Hepatocyte (in vitro differentiated cells): ENCODE results near the gene NDUFS1. TPM values are rescaled to one million over a fixed set of nuclear protein-coding genes. Genes with fewer than 3 reads are reported as not detected.
"Not testable (repeated sequence)": the region's sequence is repeated elsewhere in the genome, so short reads cannot be mapped to it uniquely, and the experiment has no call there.

Experiments
- DNase-seq: peaks from one replicate; pipeline ENCODE4 v3.0.0-alpha.2; 2016; ENCODE audit warnings: low spot score
- H2AFZ ChIP-seq: fragments of 200-600 bp; sonication (generic); 2 replicates; pipeline ENCODE4 v1.6.0; 2016; ENCODE audit warnings: antibody characterized with exemption, mild to moderate bottlenecking
- H3K27ac ChIP-seq: fragments of 200-600 bp; sonication (generic); 2 replicates; pipeline ENCODE4 v1.5.1; 2016; ENCODE audit warnings: mild to moderate bottlenecking
- H3K27me3 ChIP-seq: fragments of 200-600 bp; sonication (generic); 2 replicates; pipeline ENCODE4 v1.6.1; 2016
- H3K36me3 ChIP-seq: fragments of 200-600 bp; sonication (generic); replicated peaks from 2 replicates; pipeline ENCODE4 v1.5.1; 2016; ENCODE audit warnings: low read depth; ENCODE audit not compliant: insufficient read depth
- H3K4me1 ChIP-seq: fragments of 200-600 bp; sonication (generic); 2 replicates; pipeline ENCODE4 v1.5.1; 2016; ENCODE audit warnings: mild to moderate bottlenecking, moderate library complexity; ENCODE audit not compliant: insufficient read depth
- H3K4me2 ChIP-seq: fragments of 200-600 bp; sonication (generic); 2 replicates; pipeline ENCODE4 v1.6.0; 2016
- H3K4me3 ChIP-seq: fragments of 200-600 bp; sonication (generic); 2 replicates; pipeline ENCODE4 v1.5.1; 2016; ENCODE audit warnings: mild to moderate bottlenecking
- H3K79me2 ChIP-seq: fragments of 200-600 bp; sonication (generic); 2 replicates; pipeline ENCODE4 v1.6.0; 2017; ENCODE audit warnings: mild to moderate bottlenecking
- H3K9me2 ChIP-seq: fragments of 200-600 bp; sonication (generic); replicated peaks from 2 replicates; pipeline ENCODE4 v1.6.0; 2017; ENCODE audit warnings: mild to moderate bottlenecking; ENCODE audit not compliant: insufficient read depth
- H3K9me3 ChIP-seq: fragments of 200-600 bp; sonication (generic); 2 replicates; pipeline ENCODE4 v1.5.1; 2016; ENCODE audit warnings: low read depth, mild to moderate bottlenecking
- H4K20me1 ChIP-seq: fragments of 200-600 bp; sonication (generic); 2 replicates; pipeline ENCODE4 v1.6.0; 2016; ENCODE audit warnings: mild to moderate bottlenecking; ENCODE audit not compliant: insufficient read depth, poor library complexity, severe bottlenecking
- CTCF ChIP-seq: fragments of 200-600 bp; sonication (generic); IDR thresholded peaks from 2 replicates; pipeline ENCODE4 v1.5.1; 2016; ENCODE audit warnings: antibody characterized with exemption, mild to moderate bottlenecking; ENCODE audit not compliant: poor library complexity
- EZH2 ChIP-seq: fragments of 200-600 bp; sonication (generic); IDR thresholded peaks from 2 replicates; pipeline ENCODE4 v1.6.1; 2016; ENCODE audit warnings: antibody characterized with exemption, mild to moderate bottlenecking, borderline replicate concordance
- EZH2phosphoT487 ChIP-seq: fragments of 200-600 bp; sonication (generic); IDR thresholded peaks from one replicate; pipeline ENCODE4 v1.6.1; 2018; ENCODE audit warnings: antibody characterized with exemption, mild to moderate bottlenecking, low read depth, moderate library complexity; ENCODE audit not compliant: unreplicated experiment, severe bottlenecking
- WGBS: methylation state at CpG from one replicate; pipeline ENCODE4 v1.1.6; 2016; ENCODE audit warnings: low lambda C conversion rate; ENCODE audit errors: missing lambda C conversion rate; 5-methylcytosine and 5-hydroxymethylcytosine counted together
- polyA plus RNA-seq: library from polyadenylated mRNA; unstranded; fragments of >200 nt; fragmentation: Nextera tagmentation; extraction: Ambion mirVana; gene quantifications from 2 replicates; pipeline ENCODE4 v1.2.1, GENCODE V29; 2016
- total RNA-seq: library from RNA; depleted of rRNA; stranded (reverse); fragments of >200 nt; gene quantifications from 2 replicates; pipeline ENCODE4 v1.2.3, GENCODE V29; 2014

NDUFS1 gene
- total and polyA plus RNA-seq, 2 experiments from 2014 or later, result 46.5 to 121 TPM

GRCh38 chr2:206112108-206112507, 47.1 kb downstream of the NDUFS1 start:
- WGBS, result 94% methylated on average over 3 of the region's 3 CpGs
- Histone ChIP-seq H4K20me1 (no peaks in the 10 kb centered on the region), H2AFZ (no peak overlapping the region), H3K36me3 (no peaks in the 10 kb centered on the region), H3K27me3 (no peaks in the 10 kb centered on the region), H3K4me2 (no peak overlapping the region), H3K9me3 (no peaks in the 10 kb centered on the region), H3K4me3 (no peak overlapping the region), H3K4me1 (no peaks in the 10 kb centered on the region), H3K27ac (no peak overlapping the region), H3K79me2 (no peaks in the 10 kb centered on the region), H3K9me2 (no peaks in the 10 kb centered on the region)
- no peak for DNase-seq
- TF ChIP-seq CTCF (no peak), EZH2phosphoT487 (no peak), EZH2 (no peak)

DNA sequence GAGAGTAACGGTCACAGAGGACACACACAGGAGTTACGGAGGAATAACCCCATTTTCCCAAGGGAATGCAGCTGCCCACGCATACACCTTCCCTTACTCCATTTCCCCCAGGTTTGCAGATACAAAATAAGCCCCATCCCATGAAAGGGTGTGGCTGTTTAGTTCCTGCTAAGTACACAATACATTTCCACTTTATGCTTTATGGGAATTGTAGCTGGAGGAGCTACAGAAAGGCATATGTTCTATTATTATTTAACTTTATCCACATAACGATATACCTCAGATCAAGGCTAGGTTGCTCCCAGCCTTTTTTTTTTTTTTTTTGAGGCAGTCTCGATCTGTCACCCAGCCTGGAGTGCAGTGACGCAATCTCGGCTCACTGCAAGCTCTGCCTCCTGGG, 50.5 kb downstream of the NDUFS1 start:
- no peak overlapping the region for H3K4me3 ChIP-seq
- WGBS, result 81% methylated on average over 7 of the region's 7 CpGs
- no peaks in the 10 kb centered on the region for H3K9me2 ChIP-seq
- no peak overlapping the region for H3K27ac ChIP-seq
- H4K20me1 ChIP-seq, result no peaks in the 10 kb centered on the region
- DNase-seq, result no peak
- no peak overlapping the region for H3K4me2 ChIP-seq
- no peaks in the 10 kb centered on the region for H3K36me3 ChIP-seq
- TF ChIP-seq CTCF, result no peak
- no peak for TF ChIP-seq EZH2phosphoT487
- no peak for TF ChIP-seq EZH2
- no peaks in the 10 kb centered on the region for H3K27me3 ChIP-seq
- H2AFZ ChIP-seq, result no peak overlapping the region
- no peaks in the 10 kb centered on the region for H3K9me3 ChIP-seq
- no peaks in the 10 kb centered on the region for H3K79me2 ChIP-seq
- no peaks in the 10 kb centered on the region for H3K4me1 ChIP-seq

GRCh38 chr2:206105541-206105940, 53.7 kb downstream of the NDUFS1 start:
- Histone ChIP-seq H2AFZ (no peak overlapping the region), H3K27me3 (no peaks in the 10 kb centered on the region), H3K79me2 (no peaks in the 10 kb centered on the region), H3K36me3 (no peaks in the 10 kb centered on the region), H3K9me3 (no peaks in the 10 kb centered on the region), H3K4me1 (no peaks in the 10 kb centered on the region), H4K20me1 (no peaks in the 10 kb centered on the region), H3K4me3 (no peak overlapping the region), H3K9me2 (no peaks in the 10 kb centered on the region), H3K4me2 (no peak overlapping the region), H3K27ac (no peak overlapping the region)
- no peak for DNase-seq
- TF ChIP-seq EZH2phosphoT487 (no peak), EZH2 (no peak), CTCF (no peak)
- 92% methylated on average over 5 of the region's 5 CpGs for WGBS

- no peaks in the 10 kb centered on the region for H3K36me3 ChIP-seq
- no peak overlapping the region for H3K4me2 ChIP-seq
- H3K27ac ChIP-seq, result no peak overlapping the region
- H2AFZ ChIP-seq, result no peak overlapping the region
- 89% methylated on average over 4 of the region's 4 CpGs for WGBS
- no peaks in the 10 kb centered on the region for H3K27me3 ChIP-seq
- no peak for DNase-seq
- no peaks in the 10 kb centered on the region for H3K79me2 ChIP-seq
- no peak overlapping the region for H3K4me3 ChIP-seq
- H3K9me3 ChIP-seq, result no peaks in the 10 kb centered on the region
- no peaks in the 10 kb centered on the region for H3K9me2 ChIP-seq
- TF ChIP-seq EZH2 (no peak), CTCF (no peak), EZH2phosphoT487 (no peak)
- no peaks in the 10 kb centered on the region for H4K20me1 ChIP-seq
- no peaks in the 10 kb centered on the region for H3K4me1 ChIP-seq
Measured at GRCh38 chr2:206105038-206105437, 54.2 kb downstream of the NDUFS1 start.

DNA sequence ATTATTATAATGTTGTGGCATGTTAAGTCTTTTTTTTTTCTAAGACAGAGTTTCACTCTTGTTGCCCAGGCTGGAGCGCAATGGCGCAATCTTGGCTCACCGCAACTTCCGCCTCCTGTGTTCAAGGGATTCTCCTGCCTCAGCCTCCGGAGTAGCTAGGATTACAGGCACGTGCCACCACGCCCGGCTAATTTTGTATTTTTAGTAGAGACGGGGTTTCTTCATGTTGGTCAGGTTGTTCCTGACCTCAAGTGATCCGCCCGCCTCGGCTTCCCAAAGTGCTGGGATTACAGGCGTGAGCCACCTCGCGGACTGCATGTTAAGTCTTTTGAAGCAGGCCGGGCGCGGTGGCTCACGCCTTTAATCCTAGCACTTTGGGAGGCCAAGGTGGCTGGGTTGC, 60.4 kb downstream of the NDUFS1 start:
- not testable (repeated sequence) for DNase-seq, H3K36me3 ChIP-seq, H3K4me2 ChIP-seq, H3K27ac ChIP-seq, H3K9me3 ChIP-seq, H2AFZ ChIP-seq, H3K79me2 ChIP-seq, H3K4me1 ChIP-seq, H3K9me2 ChIP-seq, H4K20me1 ChIP-seq, H3K4me3 ChIP-seq, H3K27me3 ChIP-seq
- 99% methylated on average over 19 of the region's 19 CpGs for WGBS
